ENCODE results near the gene CCDC183.
"Not testable (repeated sequence)": the region's sequence is repeated elsewhere in the genome, so short reads cannot be mapped to it uniquely, and the experiment has no call there.

DNA sequence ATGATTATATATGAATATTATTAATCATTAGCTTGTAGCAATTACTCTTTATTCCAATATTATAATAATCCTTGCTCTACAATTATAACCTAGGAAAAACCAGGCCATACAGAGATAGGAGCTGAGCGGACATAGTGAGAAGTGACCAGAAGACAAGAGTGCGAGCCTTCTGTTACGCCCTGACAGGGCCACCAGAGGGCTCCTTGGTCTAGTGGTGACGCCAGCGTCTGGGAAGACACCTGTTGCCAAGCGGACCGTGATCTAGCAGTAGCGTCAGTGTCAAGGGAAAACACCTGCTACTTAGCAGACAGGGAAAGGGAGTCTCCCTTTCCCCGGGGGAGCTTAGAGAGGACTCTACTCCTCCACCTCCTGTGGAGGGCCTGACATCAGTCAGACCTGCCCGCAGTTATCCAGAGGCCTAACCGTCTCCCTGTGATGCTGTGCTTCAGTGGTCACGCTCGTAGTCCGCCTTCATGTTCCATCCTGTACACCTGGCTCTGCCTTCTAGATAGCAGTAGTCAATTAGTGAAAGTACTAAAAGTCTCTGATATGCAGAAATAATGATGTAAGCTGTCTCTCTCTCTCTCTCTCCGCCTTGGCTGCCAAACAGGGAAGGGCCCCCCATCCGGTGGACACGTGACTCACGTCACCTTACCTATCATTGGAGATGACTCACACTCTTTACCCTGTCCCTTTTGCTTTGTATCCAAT is 29.6 kb upstream of the CCDC183 start:
- TF ChIP-seq, protein P1, sequence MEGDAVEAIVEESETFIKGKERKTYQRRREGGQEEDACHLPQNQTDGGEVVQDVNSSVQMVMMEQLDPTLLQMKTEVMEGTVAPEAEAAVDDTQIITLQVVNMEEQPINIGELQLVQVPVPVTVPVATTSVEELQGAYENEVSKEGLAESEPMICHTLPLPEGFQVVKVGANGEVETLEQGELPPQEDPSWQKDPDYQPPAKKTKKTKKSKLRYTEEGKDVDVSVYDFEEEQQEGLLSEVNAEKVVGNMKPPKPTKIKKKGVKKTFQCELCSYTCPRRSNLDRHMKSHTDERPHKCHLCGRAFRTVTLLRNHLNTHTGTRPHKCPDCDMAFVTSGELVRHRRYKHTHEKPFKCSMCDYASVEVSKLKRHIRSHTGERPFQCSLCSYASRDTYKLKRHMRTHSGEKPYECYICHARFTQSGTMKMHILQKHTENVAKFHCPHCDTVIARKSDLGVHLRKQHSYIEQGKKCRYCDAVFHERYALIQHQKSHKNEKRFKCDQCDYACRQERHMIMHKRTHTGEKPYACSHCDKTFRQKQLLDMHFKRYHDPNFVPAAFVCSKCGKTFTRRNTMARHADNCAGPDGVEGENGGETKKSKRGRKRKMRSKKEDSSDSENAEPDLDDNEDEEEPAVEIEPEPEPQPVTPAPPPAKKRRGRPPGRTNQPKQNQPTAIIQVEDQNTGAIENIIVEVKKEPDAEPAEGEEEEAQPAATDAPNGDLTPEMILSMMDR (IDR thresholded peaks at IDR 0.05) = peak in 1 of 2 donors; percentile 29
- TF ChIP-seq EP300 (IDR thresholded peaks at IDR 0.05) = not testable (repeated sequence)

Measured in suprapubic skin (tissue), 3 donors.